ENCODE data around the gene STRADA.
A peak's percentile ranks its signal among the peaks of the same experiment; 100 is the strongest.

STRADA gene

GRCh38 chr17:63741408-63742173 lies at the start of gene STRADA:
TSS of gene STRADA (minus strand) at chr17:63741799. CDS start at chr17:63728369, 13,430 bp downstream.
- peak; percentile 97 for DNase-seq

- DNase-seq: no peak
These were observed 48.5 kb upstream of the STRADA start for GRCh38 chr17:63790057-63790456.

GRCh38 chr17:63786971-63787711 lies 45.5 kb upstream of the STRADA start:
- no peak for DNase-seq

GRCh38 chr17:63786117-63786516 lies 44.5 kb upstream of the STRADA start:
- DNase-seq: no peak

- no peak for DNase-seq
These were observed 44.0 kb upstream of the STRADA start for GRCh38 chr17:63785556-63785955.

- DNase-seq: no peak
These were observed 41.9 kb upstream of the STRADA start for GRCh38 chr17:63783522-63783921.

- no peak for DNase-seq
These were observed 39.3 kb upstream of the STRADA start for GRCh38 chr17:63780928-63781327.

- no peak for DNase-seq
These were observed 38.9 kb upstream of the STRADA start for GRCh38 chr17:63780507-63780906.

- no peak for DNase-seq
These were observed 33.8 kb upstream of the STRADA start for GRCh38 chr17:63775420-63775819.

GRCh38 chr17:63774969-63775265 lies 33.3 kb upstream of the STRADA start:
- no peak for DNase-seq

- DNase-seq: peak; percentile 6
These were observed 32.8 kb upstream of the STRADA start, which contains the start of gene DDX42 for GRCh38 chr17:63774141-63774968. TSS of gene DDX42 (plus strand) at chr17:63774170. CDS start at chr17:63787050, 12,880 bp downstream.

- DNase-seq: peak; percentile 98
These were observed 31.9 kb upstream of the STRADA start, which contains the start of gene CCDC47 for GRCh38 chr17:63773272-63774140. TSS of gene CCDC47 (minus strand) at chr17:63773597. CDS start at chr17:63766175, 7,422 bp downstream.

- DNase-seq: no peak
These were observed 31.2 kb upstream of the STRADA start for GRCh38 chr17:63772801-63773271.

GRCh38 chr17:63768433-63768832 lies 26.8 kb upstream of the STRADA start:
- DNase-seq: no peak

- DNase-seq: no peak
These were observed 25.2 kb upstream of the STRADA start for GRCh38 chr17:63766754-63767153.

- no peak for DNase-seq
These were observed 23.1 kb upstream of the STRADA start for GRCh38 chr17:63764716-63765115.

GRCh38 chr17:63762161-63763078 lies 20.8 kb upstream of the STRADA start:
- DNase-seq: no peak

- no peak for DNase-seq
These were observed 19.4 kb upstream of the STRADA start for GRCh38 chr17:63760771-63761539.

GRCh38 chr17:63758428-63758827 lies 16.8 kb upstream of the STRADA start:
- DNase-seq: no peak

- DNase-seq: no peak
These were observed 12.4 kb upstream of the STRADA start for GRCh38 chr17:63754046-63754445.
